Stimulated activated CD8-positive, alpha-beta memory T cell treated with anti-CD3 and anti-CD28 coated beads, Interleukin-15, amount 100 ng/mL, for 4 hours (primary cell): ENCODE measurements around the gene KIF26A.

Experiments
- DNase-seq, 2 donors: peaks; one replicate each; pipeline ENCODE4 v3.0.0-alpha.2; 2020; ENCODE audit warnings: low read depth in 2 of 2

KIF26A gene

DNA sequence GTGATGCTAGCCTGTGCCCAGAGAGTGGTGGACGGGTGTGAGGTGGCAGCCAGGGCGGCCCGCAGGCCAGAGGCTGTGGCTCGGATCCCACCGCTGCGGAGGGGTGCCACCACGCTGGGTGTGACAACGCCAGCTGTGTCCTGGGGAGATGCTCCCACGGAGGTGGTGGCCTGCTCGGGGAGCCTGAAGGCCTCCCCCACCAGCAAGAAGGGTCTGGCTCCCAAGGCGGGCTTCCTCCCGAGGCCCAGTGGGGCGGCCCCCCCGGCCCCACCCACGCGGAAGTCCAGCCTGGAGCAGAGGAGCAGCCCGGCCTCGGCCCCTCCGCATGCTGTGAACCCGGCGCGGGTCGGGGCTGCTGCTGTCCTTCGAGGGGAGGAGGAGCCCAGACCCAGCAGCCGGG is 38.2 kb downstream of the KIF26A start:
- no peak for DNase-seq

DNA sequence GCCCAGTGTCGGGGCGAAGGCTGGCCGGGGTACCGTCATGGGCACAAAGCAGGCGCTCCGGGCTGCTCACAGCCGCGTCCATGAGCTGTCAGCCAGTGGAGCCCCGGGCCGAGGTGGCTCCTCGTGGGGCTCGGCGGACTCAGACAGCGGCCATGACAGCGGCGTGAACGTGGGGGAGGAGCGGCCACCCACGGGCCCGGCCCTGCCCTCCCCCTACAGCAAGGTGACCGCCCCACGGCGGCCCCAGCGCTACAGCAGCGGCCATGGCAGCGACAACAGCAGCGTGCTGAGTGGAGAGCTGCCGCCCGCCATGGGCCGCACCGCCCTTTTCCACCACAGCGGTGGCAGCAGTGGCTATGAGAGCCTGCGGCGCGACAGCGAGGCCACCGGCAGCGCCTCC is 39.0 kb downstream of the KIF26A start:
- DNase-seq, result no peak

DNA sequence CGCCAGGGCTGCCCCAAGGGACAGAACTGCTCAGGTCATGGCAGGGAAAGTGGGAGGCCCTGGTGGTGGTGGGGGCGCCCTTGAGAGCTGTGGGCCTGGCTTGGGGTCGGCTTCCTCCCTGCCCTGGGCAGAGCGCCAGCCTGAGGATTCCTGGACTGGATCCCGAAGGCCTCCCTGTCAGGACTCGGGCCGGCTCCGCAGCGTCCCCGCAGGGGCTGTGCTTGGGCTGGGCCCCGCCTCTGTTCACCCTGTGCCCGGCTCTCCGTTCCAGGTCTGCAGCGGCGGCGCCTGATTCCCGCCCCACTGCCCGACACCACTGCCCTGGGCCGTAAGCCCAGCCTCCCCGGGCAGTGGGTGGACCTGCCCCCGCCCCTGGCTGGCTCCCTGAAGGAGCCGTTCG is 39.9 kb downstream of the KIF26A start:
- DNase-seq, result no peak

DNA sequence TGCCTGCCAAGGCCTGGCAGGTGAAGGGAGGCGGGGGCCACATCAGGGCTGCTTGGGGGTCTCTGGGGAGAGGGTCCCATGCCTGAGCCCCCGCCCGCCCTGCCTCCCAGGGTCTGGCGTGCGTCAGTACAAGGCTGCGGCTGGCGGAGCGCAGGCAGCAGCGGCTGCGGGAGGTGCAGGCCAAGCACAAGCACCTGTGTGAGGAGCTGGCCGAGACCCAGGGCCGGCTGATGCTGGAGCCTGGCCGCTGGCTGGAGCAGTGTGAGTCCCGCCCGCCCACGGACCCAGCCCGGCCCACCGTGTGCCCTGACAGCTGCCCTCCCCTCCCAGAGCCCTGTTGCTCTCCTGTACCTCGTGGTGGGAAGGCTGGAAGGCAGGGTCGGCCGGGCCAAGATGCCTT is 40.7 kb downstream of the KIF26A start:
- no peak for DNase-seq

DNA sequence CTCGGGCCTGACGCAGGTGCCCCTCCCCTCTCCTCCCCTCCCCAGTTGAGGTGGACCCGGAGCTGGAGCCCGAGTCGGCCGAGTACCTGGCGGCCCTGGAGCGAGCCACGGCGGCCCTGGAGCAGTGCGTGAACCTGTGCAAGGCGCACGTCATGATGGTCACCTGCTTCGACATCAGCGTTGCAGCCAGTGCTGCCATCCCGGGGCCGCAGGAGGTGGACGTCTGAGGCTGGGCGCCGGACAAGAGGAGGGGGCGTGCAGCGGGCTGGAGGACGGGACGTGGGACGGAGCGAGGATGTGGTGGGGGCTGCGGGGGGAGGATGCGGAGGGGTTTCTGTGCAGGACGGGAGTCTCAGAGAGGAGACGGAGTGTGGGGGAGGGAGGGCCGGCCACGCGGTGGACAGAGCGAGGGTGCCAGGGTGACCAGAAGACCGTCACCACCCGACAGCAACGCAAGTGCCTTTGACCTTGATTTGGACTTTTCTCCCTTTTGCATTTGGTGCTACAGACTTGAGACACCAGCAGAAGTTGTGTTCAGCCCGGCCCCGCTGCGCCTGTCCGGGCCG is 41.3 kb downstream of the KIF26A start:
- DNase-seq, result no peak

DNA sequence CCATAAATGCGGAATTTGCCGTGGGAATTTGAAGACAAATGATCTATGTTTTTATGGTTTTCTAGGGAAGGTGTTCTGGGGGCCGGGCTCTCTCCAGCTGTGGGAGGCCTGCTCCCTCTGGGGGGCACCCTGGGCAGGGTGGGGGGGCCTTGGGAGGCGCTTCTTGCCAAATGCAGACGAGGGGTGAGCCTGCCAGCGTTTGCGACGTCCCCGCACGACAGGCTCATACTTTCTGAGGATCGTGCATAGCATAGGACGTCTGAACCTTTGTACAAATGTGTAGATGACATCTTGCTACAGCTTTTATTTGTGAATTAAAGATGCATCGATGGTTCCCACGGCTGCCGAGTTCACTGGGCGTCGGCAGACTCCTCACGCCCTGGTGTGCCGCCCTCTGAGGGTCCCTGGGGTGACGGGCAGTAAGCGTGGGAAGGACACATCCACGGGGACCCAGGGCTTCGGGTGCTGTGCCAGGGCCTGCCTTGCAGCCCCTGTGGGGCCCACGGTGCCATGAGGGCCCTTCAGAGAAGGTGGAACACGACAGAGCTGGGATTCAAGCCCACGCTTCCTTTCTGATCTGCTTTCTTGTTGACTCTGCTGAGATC is 42.3 kb downstream of the KIF26A start:
- no peak for DNase-seq

DNA sequence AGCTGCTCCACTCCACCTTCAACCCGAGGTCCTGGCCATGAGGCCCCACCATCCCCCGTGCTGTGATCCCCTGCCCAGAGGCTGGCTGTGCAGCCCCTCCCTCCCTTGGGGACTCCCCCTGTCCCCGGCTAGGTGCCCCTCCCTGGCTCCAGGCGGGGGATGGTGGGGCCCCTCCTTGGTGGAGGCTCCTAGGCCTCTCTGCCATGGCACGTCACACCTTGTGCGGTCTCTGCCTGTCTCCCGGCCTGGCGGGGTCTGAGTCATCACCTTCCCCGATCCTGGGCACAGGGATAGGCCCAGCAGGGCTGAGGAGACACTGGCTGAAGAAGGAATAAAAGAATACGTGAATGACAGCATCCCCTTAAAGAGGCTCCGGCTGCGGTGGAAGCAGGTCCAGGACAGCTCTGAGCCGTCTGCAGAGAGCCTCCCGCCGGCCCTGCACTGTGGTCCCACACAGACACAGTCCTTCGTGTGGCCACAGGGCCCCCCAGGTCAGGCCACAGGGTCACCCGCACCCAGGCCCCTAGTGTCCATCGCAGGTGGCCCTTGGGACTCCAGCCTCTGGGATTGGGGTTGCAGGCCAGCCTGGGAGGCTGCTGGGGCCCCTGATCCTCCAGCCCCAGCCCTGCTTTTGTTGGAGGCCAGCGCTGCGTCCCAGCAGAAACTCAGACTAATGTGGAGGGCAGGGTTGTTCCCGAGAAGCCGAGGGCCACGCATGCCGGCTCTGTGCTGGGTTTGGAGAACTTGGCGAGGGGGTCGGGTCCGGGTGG is 43.6 kb downstream of the KIF26A start:
- no peak for DNase-seq

DNA sequence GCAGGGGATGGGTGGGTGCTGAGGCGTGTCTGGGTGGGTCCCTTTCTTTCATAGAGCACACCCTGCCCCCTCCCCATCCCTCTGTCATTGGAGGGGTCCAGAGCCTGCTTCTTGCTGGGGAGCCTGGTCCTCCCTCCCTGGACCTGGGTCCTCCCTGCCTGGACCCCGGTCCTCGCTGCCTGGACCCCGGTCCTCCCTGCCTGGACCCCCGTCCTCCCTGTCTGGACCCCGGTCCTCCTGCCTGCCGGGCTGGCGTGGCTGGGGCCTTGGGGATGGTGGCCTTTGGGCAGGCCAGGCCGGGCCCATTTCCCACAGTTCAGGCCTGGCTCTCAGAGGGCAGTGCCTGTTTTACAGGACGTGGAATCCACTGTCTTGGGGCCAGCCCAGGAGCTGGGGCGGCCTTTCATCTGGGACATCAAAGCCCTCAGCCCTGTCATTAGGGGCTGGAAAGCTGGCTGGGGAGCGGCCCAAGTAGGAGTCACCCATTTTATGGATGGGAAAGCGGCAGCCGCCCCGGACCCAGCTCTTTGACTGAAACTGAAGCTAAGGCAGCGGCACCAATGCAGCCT is 44.6 kb downstream of the KIF26A start:
- DNase-seq, result no peak

DNA sequence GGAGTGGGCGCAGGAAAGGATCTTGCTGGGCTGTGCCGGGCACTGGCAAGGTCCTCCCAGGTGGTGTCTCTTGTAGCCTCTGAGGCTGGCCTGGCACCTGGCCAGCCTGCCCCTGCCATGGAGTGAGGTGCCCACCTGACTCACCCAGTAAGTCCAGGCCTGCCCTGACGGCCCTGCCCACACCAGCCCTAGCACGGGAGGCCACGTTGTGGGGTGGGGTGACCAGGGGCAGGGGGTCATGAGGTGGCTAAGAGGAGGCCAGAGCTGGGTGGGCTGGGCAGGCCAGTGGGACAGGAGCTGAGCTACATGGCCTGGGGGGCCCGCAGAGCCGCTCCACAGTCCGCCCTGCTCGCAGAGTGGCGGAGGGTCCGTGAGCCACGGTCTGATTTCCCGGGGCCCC is 45.4 kb downstream of the KIF26A start:
- no peak for DNase-seq

DNA sequence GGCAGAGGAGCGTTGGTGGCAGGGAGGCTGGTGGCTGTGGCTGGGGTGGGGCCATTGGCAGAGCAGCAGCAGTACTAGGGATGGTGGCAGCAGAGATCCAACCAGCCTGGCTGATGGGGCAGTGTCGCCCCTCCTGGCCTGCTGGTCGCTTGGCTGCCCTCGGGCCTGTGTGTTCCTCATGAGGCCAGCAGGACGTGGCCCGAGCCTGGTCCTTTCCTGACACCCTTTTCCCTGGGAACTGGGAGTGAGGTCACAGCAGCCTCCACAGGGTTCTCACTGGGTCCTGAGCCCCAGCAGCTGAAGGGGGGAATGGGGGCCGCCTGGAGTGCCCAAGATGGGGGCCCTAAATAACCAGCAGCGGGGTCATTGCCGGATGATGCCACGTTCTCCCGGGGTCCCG is 46.1 kb downstream of the KIF26A start:
- no peak for DNase-seq

DNA sequence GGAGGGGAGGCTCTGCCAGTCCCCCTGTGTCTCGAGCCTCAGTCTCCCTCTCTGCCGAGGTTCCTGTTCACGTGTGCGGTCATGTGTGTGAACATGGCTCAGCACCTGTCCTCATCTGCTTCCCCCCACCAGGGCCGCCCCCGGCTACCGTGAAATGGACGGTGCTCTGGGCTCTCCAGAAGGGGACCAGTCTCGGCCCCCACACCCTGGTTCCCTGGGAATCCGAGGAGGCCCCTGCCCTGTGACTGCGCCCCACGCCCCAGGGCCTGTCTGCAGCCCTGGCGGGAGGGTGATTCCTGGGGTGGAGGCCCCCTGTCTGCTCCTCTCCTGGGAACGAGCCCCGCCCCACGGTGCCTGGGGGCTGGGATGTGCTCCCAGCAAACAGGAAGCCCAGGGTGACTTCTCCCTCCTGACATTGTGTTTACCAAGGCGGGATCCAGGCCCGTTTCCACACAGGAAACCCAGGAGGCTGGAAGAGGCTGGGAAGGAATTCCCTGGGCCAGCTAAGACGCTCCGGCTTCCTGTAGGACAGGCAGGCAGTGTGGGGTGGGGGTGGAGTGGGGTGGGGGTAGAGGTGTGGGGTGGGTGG is 46.6 kb downstream of the KIF26A start:
- DNase-seq, result no peak

DNA sequence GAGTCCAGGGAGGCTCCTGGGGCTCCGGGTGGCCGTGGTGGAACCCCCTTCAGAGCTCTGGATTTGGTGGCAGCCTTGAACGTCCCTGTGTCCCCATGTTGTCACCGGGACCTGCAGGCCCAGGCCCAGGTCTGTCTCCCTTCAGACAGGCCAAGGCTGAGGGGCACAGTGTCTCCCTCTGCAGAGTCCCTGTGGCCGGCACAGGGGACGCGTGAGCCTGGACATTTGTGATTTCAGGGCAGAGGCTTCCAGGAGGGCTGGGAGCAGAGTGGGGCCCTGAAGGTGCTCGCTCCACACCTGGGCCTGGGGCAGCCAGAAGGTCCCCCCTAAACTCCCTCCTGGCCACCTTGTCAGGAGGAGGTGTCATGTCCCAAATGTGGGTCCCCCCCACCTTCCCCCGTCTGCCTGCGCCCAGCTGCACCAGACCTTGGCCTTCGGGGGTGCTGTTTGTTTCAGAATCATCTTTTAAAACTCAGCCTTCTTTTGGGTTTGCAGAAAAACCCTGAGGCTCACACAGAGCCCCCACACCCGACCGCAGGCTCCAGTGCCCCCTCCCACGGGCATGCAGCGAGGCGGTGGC is 47.6 kb downstream of the KIF26A start:
- no peak for DNase-seq

DNA sequence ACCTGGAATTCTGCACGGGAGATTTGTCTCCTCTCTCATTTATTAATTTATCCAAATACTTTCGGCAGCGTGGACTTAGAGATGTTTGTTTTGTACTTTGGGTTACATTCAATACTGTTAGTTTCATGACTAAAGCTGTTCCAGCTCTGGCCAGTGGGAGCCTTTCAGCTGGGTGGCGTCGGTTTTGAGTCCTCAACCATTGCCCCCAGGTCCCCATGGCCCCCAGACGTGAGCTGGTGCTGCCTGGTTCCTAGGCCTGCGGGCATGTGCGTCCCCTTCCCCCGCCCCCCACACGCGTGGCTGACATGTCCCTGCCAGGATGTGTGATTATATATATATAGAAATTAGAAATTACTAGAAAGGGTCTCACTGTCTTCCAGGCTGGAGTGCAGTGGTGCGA is 48.2 kb downstream of the KIF26A start:
- no peak for DNase-seq

DNA sequence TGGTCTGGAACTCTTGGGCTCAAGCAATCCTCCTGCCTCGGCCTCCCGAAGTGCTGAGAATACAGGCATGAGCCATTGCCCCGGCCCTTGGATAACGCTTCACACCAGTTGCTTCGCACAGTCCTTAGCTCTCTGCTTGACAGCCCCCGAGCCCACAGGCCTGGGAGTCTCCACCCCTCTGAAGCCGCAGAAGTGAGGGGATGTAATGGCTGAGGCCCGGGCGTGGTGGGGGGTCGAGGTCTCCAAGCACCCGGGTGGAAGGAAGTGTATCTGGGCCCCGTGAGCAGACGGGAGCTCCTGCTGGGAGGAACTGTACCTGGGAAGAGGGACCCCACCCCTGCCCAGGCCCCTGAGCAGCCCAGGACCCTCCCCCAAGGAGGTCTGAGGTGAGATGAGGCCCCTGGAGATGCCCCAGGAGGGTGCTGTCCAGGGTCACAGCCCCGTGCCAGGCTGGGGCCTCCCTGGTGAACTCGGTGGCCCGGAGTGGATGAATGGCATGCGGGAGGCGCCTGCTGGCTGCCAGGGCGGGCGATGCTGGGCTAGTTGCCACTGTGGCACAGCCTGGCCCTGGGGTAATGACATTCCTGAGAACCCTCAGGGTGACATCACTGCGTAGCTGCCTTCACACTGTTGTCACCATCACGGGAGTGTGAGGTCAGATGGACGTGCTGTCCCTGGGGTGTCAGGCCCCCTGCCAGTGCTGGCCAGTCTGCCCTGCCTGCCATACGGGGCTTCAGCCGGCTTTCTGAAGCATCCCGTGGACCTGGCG is 48.9 kb downstream of the KIF26A start:
- DNase-seq, result no peak

DNA sequence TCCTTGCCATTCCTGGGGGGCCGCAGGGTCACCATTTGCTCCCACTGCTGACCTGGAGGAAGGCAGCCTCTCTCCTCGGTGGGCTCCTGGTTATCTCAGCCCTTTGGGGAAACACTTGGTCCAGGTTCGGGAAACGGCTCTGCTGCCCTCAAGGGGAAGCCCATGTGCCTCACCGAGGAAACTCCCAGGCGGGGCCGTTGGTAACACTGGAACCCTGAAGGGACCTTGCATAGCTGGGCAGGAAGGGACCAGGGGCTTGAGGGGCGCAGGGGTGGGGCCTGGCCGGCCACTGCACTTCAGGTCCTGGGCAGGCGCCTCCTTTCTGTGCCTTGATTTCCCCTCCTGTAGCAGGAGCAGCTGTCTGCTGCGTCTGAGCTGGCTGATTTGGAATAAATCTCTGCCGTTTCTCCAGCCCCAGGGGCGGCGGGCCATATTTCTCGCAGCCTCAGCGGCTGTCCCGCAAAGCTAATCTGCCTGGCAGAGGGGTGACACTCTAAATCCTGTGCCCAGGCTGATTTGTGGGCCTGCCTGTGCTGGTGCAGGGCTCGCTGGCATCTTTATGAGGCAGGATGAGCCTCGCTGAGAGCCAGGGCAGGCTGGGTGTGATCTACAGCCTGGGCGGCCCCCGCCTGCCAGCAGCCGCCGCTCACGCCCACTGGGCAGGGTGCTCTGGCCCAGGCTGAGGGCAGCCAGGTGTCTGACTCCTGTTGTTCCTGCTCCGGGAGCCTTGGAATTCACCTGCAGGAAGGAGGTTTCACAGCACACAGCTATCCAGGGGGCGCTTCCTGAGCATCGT is 49.7 kb downstream of the KIF26A start:
- DNase-seq, result no peak

DNA sequence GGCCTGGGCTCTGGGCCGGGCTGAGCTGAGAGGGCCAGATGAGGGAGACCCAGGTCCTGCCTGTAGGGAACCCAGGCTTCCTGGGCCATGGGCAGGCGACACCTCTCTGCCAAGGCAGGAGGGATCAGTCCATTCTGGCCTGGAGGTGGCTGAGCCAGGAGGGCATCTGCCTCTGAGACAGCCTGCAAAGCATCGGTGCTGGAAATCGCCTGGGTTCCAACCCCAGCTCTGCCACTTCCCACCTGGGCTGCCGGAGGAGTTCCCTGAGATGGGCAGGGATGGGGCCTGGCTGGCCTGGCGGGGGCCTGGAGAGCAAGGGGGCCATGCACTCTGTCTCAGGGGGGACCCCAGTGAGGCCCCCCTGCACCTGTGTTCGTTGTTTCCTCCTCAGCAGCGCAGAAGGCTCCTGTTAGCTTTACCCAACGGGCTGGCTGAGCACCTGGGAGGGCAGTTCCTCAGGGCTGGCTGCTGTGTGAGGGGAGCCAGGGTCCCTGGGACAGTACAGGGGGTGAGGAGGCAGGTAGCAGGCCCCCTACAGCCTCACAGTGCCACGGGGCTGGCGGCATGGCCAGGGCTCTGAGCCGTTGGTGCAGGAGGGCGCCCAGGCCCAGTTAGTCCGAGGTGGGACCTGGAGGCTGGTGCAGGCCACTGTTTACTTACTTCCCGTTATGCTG is 50.5 kb downstream of the KIF26A start:
- no peak for DNase-seq

DNA sequence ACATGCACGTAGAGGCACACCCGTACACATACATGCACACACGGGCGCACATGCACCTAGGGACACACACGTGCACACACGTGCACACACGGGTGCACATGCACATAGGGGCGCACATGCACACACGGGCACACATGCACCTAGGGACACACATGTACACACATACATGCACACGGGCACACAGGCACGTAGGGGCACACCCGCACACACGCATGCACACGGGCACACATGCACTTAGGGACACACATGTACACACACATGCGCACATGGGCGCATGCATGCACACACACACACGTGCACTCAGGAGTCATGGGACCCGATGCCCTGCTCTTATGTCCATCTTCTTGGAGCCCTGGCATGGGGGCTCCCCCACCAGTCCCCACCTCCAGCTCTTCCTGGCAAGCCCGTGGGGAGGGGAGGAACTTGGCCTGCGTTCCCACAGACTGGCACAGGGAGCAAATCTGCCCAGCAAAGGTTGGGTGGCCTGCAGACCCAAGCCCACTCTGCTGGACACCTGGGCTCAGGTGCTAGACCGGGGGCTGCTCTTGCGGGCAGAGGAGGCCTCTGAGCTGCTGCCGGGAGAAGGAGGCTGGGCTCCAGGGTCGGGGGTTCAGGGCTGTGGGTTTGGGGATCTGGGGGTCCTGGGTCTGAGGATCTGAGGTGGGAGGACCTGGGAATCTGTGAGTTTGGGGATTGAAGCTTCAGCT is 51.4 kb downstream of the KIF26A start:
- no peak for DNase-seq

DNA sequence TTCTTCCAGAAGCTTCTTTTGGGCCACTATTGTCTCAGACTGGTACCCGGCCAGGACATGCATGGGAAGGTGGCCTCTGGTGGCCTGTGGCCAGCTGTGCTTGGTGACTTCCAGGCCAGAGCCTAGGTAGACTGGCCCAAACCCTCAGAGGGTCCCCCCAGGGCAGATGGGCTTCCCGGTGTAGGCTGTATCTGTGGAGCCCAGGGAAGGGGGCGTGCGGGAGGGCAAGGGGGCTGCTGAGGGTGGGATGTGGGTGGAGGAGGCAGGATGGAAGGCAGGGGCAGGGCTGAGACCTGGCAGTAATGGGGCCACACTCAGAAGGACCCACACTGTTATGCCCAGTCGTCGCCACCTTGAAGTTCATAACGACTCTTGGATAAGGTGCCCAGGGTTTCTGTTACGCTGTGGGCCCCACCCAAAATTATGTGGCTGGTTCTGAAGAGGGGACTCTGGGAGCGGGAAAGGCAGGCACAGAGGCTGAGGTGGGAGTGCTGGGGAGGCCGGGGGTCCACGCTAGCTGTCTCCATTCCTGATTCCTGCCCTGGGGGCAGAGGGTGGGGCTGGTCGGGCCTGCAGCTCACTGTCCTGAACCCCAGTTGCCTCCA is 52.1 kb downstream of the KIF26A start:
- no peak for DNase-seq

DNA sequence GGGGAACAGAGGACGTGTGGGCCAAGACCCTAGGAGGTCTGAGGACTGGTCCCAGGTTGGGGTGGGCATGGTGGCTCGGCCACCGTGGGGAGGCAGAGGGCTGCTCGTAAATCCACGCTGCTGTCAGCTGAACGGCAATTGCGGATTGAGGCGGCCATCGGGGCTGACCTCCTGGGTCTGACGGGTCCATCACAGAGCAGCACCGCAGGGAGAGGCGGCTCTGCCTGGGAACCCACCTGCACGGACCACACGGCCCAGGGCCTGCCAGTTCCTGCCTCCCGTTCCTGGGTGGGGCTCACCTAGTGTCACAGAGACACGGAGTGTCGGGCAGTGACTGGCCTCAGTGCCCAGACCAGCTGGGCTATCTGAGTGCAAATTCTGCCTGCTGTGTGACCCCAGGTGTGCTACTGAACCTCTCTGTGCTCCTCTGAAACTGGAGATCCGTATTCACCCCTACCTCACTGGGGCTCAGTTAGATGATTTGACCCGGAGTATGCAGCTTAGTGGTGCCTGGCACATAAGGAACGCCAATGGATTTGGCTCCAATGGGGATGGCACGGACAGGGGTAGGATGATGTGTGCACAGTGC is 53.1 kb downstream of the KIF26A start:
- no peak for DNase-seq
